HCT116 (cell line): ENCODE data around the gene NOD1. TPM values are rescaled to one million over a fixed set of nuclear protein-coding genes. Genes with fewer than 3 reads are reported as not detected.

Experiments used
- ATAC-seq: fragments of 200-7000 bp; cut with Tn5 transposase; 2 replicates; pipeline ENCODE4 v1.9.1; 2020; ENCODE audit warnings: mild to moderate bottlenecking, moderate library complexity
- Bru-seq: library from RNA; stranded (reverse); fragments of 400-500 nt; gene quantifications from one replicate; lab custom pipeline; 2021; lab: Mats Ljungman, UMichigan
- BruChase-seq, 2 experiments: library from RNA; stranded (reverse); fragments of 400-500 nt; gene quantifications; one replicate each; lab custom pipeline; 2021; lab: Mats Ljungman, UMichigan
- BruUV-seq: library from RNA; stranded (reverse); fragments of 400-500 nt; replicated peaks from 2 replicates; lab custom pipeline; 2021; lab: Mats Ljungman, UMichigan
- CTCF ChIA-PET: fragments of 300-600 bp; sonication (Branson Sonifier 250); formaldehyde crosslinking; loops from one replicate; lab custom pipeline; 2021; ENCODE audit warnings: antibody characterized with exemption; lab: Charles Lee
- POLR2A ChIA-PET: fragments of 300-600, 350-600 bp; sonication (Branson Sonifier 250); formaldehyde crosslinking; loops from one replicate; lab custom pipeline; 2021; ENCODE audit warnings: antibody characterized with exemption; lab: Charles Lee
- RAD21 ChIA-PET, 2 experiments: fragments of 300-600 bp; sonication (Branson Sonifier 250); formaldehyde crosslinking; loops; one replicate each; lab custom pipeline; 2023; ENCODE audit warnings: low total read pairs in 2 of 2; ENCODE audit not compliant: uncharacterized antibody in 2 of 2, unreplicated experiment in 2 of 2, low non-redundant PET in 1 of 2; lab: Charles Lee
- DNase-seq: peaks from one replicate; pipeline ENCODE4 v3.0.0-alpha.2; 2010; ENCODE audit warnings: low read depth, low spot score
- H2AFZ ChIP-seq: fragments of 200-600 bp; shearing (Covaris generic), sonication (generic); 2 replicates; pipeline ENCODE4 v1.6.1; 2017; ENCODE audit warnings: low read depth, mixed run types, mixed read lengths, antibody characterized with exemption, low read length; ENCODE audit not compliant: poor library complexity, severe bottlenecking
- H3K27ac ChIP-seq: 2 replicates; pipeline ENCODE4 v1.5.1; 2012; ENCODE audit warnings: low read depth, low read length
- H3K27me3 ChIP-seq: fragments of 200-600 bp; sonication (generic); 2 replicates; pipeline ENCODE4 v1.6.1; 2016; ENCODE audit warnings: mixed run types, low read length, mixed read lengths; ENCODE audit not compliant: insufficient read depth
- H3K36me3 ChIP-seq, 2 experiments: fragments of 200-500 bp in 1 of 2; fragments of 200-600 bp in 1 of 2; sonication (Bioruptor generic) in 1 of 2; sonication (generic) in 1 of 2; 2 replicates each; pipeline versions ENCODE4 v1.5.1 to v1.6.1; 2014 to 2016; ENCODE audit warnings: low read length in 2 of 2, inconsistent platforms in 1 of 2, mixed read lengths in 1 of 2, mixed run types in 1 of 2; ENCODE audit not compliant: insufficient read depth in 2 of 2, control insufficient read depth in 1 of 2
- H3K4me1 ChIP-seq, 2 experiments: fragments of 200-600 bp in 1 of 2; sonication (generic) in 1 of 2; 2 replicates each; pipeline versions ENCODE4 v1.5.1 to v1.6.1; 2012 to 2017; ENCODE audit warnings: low read length in 2 of 2, inconsistent platforms in 1 of 2, mild to moderate bottlenecking in 1 of 2, mixed read lengths in 1 of 2, mixed run types in 1 of 2, moderate library complexity in 1 of 2; ENCODE audit not compliant: insufficient read depth in 2 of 2, control insufficient read depth in 1 of 2
- H3K4me2 ChIP-seq: fragments of 200-600 bp; sonication (generic); 2 replicates; pipeline ENCODE4 v1.6.1; 2017; ENCODE audit warnings: mixed run types, low read length, mixed read lengths
- H3K4me3 ChIP-seq, 2 experiments: fragments of 200-600 bp in 1 of 2; sonication (generic) in 1 of 2; replicated peaks in 1 of 2; 2 replicates each; pipeline ENCODE4 v1.5.1; 2011 to 2016; ENCODE audit warnings: low read length in 2 of 2, control low read depth in 1 of 2, low read depth in 1 of 2, mild to moderate bottlenecking in 1 of 2, mixed read lengths in 1 of 2, mixed run types in 1 of 2
- H3K79me2 ChIP-seq: fragments of 200-600 bp; sonication (generic); 2 replicates; pipeline ENCODE4 v1.6.1; 2017; ENCODE audit warnings: mild to moderate bottlenecking, mixed run types, low read length, moderate library complexity, mixed read lengths; ENCODE audit not compliant: insufficient read depth
- H3K9ac ChIP-seq: fragments of 200-600 bp; sonication (generic); 2 replicates; pipeline ENCODE4 v1.6.1; 2016; ENCODE audit warnings: low read length, mixed read lengths
- H3K9me2 ChIP-seq: fragments of 200-600 bp; sonication (generic), shearing (Covaris generic); 2 replicates; pipeline ENCODE4 v1.6.1; 2017; ENCODE audit warnings: mixed run types, mild to moderate bottlenecking, moderate library complexity; ENCODE audit not compliant: insufficient read depth
- H3K9me3 ChIP-seq, 2 experiments: fragments of 200-500 bp in 1 of 2; fragments of 200-600 bp in 1 of 2; sonication (Bioruptor generic) in 1 of 2; sonication (generic) in 1 of 2; 2 replicates each; pipeline ENCODE4 v1.6.1; 2014 to 2017; ENCODE audit warnings: low read length in 2 of 2, mixed read lengths in 2 of 2, inconsistent platforms in 1 of 2, low read depth in 1 of 2, mild to moderate bottlenecking in 1 of 2, mixed run types in 1 of 2, moderate library complexity in 1 of 2; ENCODE audit not compliant: control insufficient read depth in 1 of 2, insufficient read depth in 1 of 2
- H4K20me1 ChIP-seq: fragments of 200-600 bp; sonication (generic), shearing (Covaris generic); 2 replicates; pipeline ENCODE4 v1.6.1; 2017; ENCODE audit warnings: mixed run types, mild to moderate bottlenecking, moderate library complexity; ENCODE audit not compliant: insufficient read depth
- CBX3 ChIP-seq: IDR thresholded peaks from 2 replicates; pipeline ENCODE4 v1.6.1; 2012; ENCODE audit warnings: low read depth
- CTCF ChIP-seq, 3 experiments: fragments of 200-600 bp in 1 of 3; sonication (generic) in 1 of 3; IDR thresholded peaks in 2 of 3; conservative IDR thresholded peaks in 1 of 3; 2 replicates each; pipeline ENCODE4 v1.5.1; 2012 to 2017; ENCODE audit warnings: low read depth in 2 of 3, low read length in 2 of 3, antibody characterized with exemption in 1 of 3, borderline replicate concordance in 1 of 3, control low read depth in 1 of 3, mild to moderate bottlenecking in 1 of 3, mixed read lengths in 1 of 3, mixed run types in 1 of 3, moderate library complexity in 1 of 3; ENCODE audit not compliant: insufficient read depth in 1 of 3
- EGR1 ChIP-seq: IDR thresholded peaks from 2 replicates; pipeline ENCODE4 v1.6.1; 2012; ENCODE audit warnings: low read depth
- EZH2 ChIP-seq: fragments of 200-600 bp; sonication (generic); IDR thresholded peaks from 2 replicates; pipeline ENCODE4 v1.6.1; 2017; ENCODE audit warnings: antibody characterized with exemption, mixed run types
- FOSL1 ChIP-seq: IDR thresholded peaks from 2 replicates; pipeline ENCODE4 v1.6.1; 2012; ENCODE audit warnings: low read depth
- JUND ChIP-seq: IDR thresholded peaks from 2 replicates; pipeline ENCODE4 v1.6.1; 2012
- MAX ChIP-seq: IDR thresholded peaks from 2 replicates; pipeline ENCODE4 v1.6.1; 2012
- POLR2A ChIP-seq: IDR thresholded peaks from 2 replicates; pipeline ENCODE4 v1.7.0; 2011; ENCODE audit warnings: borderline replicate concordance; ENCODE audit not compliant: insufficient read depth, insufficient read length; ENCODE audit errors: extremely low read depth
- RAD21 ChIP-seq: IDR thresholded peaks from 2 replicates; pipeline ENCODE4 v1.6.1; 2012; ENCODE audit warnings: low read depth, mild to moderate bottlenecking
- REST ChIP-seq: IDR thresholded peaks from 2 replicates; pipeline ENCODE4 v1.6.1; 2012; ENCODE audit warnings: low read depth
- SIN3A ChIP-seq: IDR thresholded peaks from 2 replicates; pipeline ENCODE4 v1.6.1; 2012; ENCODE audit warnings: low read depth
- SP1 ChIP-seq: IDR thresholded peaks from 2 replicates; pipeline ENCODE4 v1.6.1; 2012; ENCODE audit warnings: low read depth
- SRF ChIP-seq: IDR thresholded peaks from 2 replicates; pipeline ENCODE4 v1.6.1; 2012; ENCODE audit warnings: low read depth
- TCF7L2 ChIP-seq: IDR thresholded peaks from 2 replicates; pipeline ENCODE4 v1.7.0; 2011; ENCODE audit warnings: borderline replicate concordance, inconsistent platforms; ENCODE audit not compliant: insufficient read depth, insufficient read length; ENCODE audit errors: extremely low read depth
- ZBTB33 ChIP-seq: IDR thresholded peaks from 2 replicates; pipeline ENCODE4 v1.6.1; 2011; ENCODE audit warnings: mild to moderate bottlenecking, low read length, moderate library complexity; ENCODE audit not compliant: insufficient replicate concordance; ENCODE audit errors: extremely low read depth
- ZFX ChIP-seq: fragments of 450-650 bp; IDR thresholded peaks from 2 replicates; pipeline ENCODE4 v1.6.1; 2017
- intact Hi-C: fragments of 100-400 bp; cut with micrococcal nuclease; formaldehyde crosslinking; loops from 2 replicates; pipeline ENCODE4 v1.10.0; 2022
- long read RNA-seq: library from polyadenylated mRNA; unstranded; transcript quantifications from one replicate; pipeline ENCODE4 v2.0.0, GENCODE V29; 2021; ENCODE audit not compliant: unreplicated experiment
- polyA plus RNA-seq: library from polyadenylated mRNA; unstranded; fragments of >200 nt; gene quantifications from 2 replicates; pipeline ENCODE4 v1.2.1, GENCODE V29; 2012; ENCODE audit warnings: missing spikeins
- total RNA-seq: library from RNA; stranded (reverse); gene quantifications from one replicate; pipeline ENCODE4 v1.2.1, GENCODE V29; 2021; ENCODE audit not compliant: unreplicated experiment

Gene NOD1
- total RNA-seq (5.9 TPM), Bru-seq, nascent RNA (percentile 58 among the genes with signal in this experiment), BruChase-seq, experiment 1, labeled RNA remaining after a 6-hour chase (percentile 49 among the genes with signal in this experiment), BruChase-seq, experiment 2, labeled RNA remaining after a 2-hour chase (percentile 59 among the genes with signal in this experiment)
- polyA plus RNA-seq = 2.4 and 2.8 TPM in 2 replicates
- long read RNA-seq, full-length matches to known transcripts = 2 of 17 reads
- long read RNA-seq, partial matches to known transcripts = 2 of 17 reads
- long read RNA-seq, other reads (novel, unspliced or antisense) = 13 of 17 reads

GRCh38 chr7:30478349-30479201, at the start of gene NOD1:
Gene NOD1, minus strand, starts transcription at chr7:30478784. Its CDS starts 21,863 bp downstream, at chr7:30456921.
- Histone ChIP-seq H3K27ac (peak within 1 kb of the TSS; percentile 76), H4K20me1 (no peaks in the 10 kb centered on the region), H3K9me3 (no peaks in the 10 kb centered on the region), H3K79me2 (peaks cover 32% of the 10 kb centered on the region; the same call in 1 of the 2 replicates), H3K9ac (peak within 1 kb of the TSS; percentile 79), H3K4me1 (peaks cover 5 to 19% of the 10 kb centered on the region in 2 experiments; a peak in 3 of 4 replicates), H3K4me3 (peak within 1 kb of the TSS; percentile 66 to 84), H2AFZ (peak within 1 kb of the TSS; percentile 86), H3K4me2 (peak within 1 kb of the TSS; percentile 89), H3K9me2 (no peaks in the 10 kb centered on the region), H3K27me3 (no peaks in the 10 kb centered on the region), H3K36me3 (no peaks in the 10 kb centered on the region)
- POLR2A ChIA-PET = interaction anchor here (1.6 kb wide), 1 partner anchor 9 kb away, joined by 5 read pairs; no protein-coding TSS in a partner anchor
- RAD21 ChIA-PET = no interaction called here
- intact Hi-C loops = loop anchor here (2.0 kb wide), 1 partner anchor 26 kb away; the partner anchor contains the start of gene GGCT
- ATAC-seq = peak; percentile 94
- CTCF ChIA-PET = interaction anchor here (1.0 to 1.2 kb wide), 2 partner anchors 85 to 202 kb away, joined by 3 read pairs; no protein-coding TSS in a partner anchor
- BruUV-seq = no TSS peak
- peak; percentile 44 for DNase-seq
- TF ChIP-seq EZH2 (no peak), SP1 (no peak), CBX3 (peak; percentile 28; the same call in 1 of the 2 replicates), JUND (no peak; the same call in 1 of the 2 replicates), TCF7L2 (peak; percentile 29), MAX (peak; percentile 43), FOSL1 (no peak), REST (no peak), SIN3A (peak; percentile 31; the same call in 1 of the 2 replicates), EGR1 (peak; percentile 89), RAD21 (no peak), ZBTB33 (peak; percentile 12), CTCF (IDR thresholded peaks at IDR 0.05 in 2 of 3, conservative IDR thresholded peaks at IDR 0.05 in 1 of 3; ENCODE audit: borderline replicate concordance in 1 of 3, insufficient read depth in 1 of 3, low read depth in 2 of 3, low read length in 2 of 3) (0 out of 6 replicates have a peak, but pooled peaks of 1 of the 3 experiments have one; percentile 4), ZFX (peak; percentile 79), POLR2A (no peak), SRF (no peak)
